CD4-positive, alpha-beta T cell treated with Interferon alpha-2 for 1 hour (primary cell): ENCODE data around the gene DNMT3A.
A peak's percentile ranks its signal among the peaks of the same experiment; 100 is the strongest.
"Not testable (repeated sequence)": the region's sequence is repeated elsewhere in the genome, so short reads cannot be mapped to it uniquely, and the experiment has no call there.

ENCODE experiments used
- DNase-seq, 2 donors: peaks; one replicate each; pipeline ENCODE4 v3.0.0-alpha.2; 2020 to 2022

DNMT3A gene

GRCh38 chr2:25280051-25280687 lies 61.6 kb downstream of the DNMT3A start:
- DNase-seq = no peak

- peak in 1 of 2 donors; percentile 68 for DNase-seq
Observed at GRCh38 chr2:25279091-25279651, 62.6 kb downstream of the DNMT3A start.

GRCh38 chr2:25276569-25277465 lies 64.9 kb downstream of the DNMT3A start:
- DNase-seq = peak; percentile 71 to 81

GRCh38 chr2:25275575-25275965 lies 66.2 kb downstream of the DNMT3A start:
- DNase-seq = no peak

GRCh38 chr2:25274868-25275574 lies 66.7 kb downstream of the DNMT3A start:
- DNase-seq = peak; percentile 66 to 75

GRCh38 chr2:25273985-25274535 lies 67.7 kb downstream of the DNMT3A start:
- peak in 1 of 2 donors; percentile 39 for DNase-seq

- not testable (repeated sequence) for DNase-seq
Observed at GRCh38 chr2:25272705-25273104, 69.0 kb downstream of the DNMT3A start.

- DNase-seq = no peak
Observed at GRCh38 chr2:25270061-25270460, 71.7 kb downstream of the DNMT3A start.

- no peak for DNase-seq
Observed at GRCh38 chr2:25269233-25269632, 72.5 kb downstream of the DNMT3A start.

GRCh38 chr2:25268139-25268538 lies 73.6 kb downstream of the DNMT3A start:
- DNase-seq = no peak

GRCh38 chr2:25266399-25266798 lies 75.3 kb downstream of the DNMT3A start:
- no peak for DNase-seq

- DNase-seq = peak; percentile 31 to 53
Observed at GRCh38 chr2:25265802-25266201, 75.9 kb downstream of the DNMT3A start.

- no peak for DNase-seq
Observed at GRCh38 chr2:25265001-25265400, 76.7 kb downstream of the DNMT3A start.

- no peak for DNase-seq
Observed at GRCh38 chr2:25262288-25262687, 79.4 kb downstream of the DNMT3A start.

- no peak for DNase-seq
Observed at GRCh38 chr2:25259737-25260124, 82.0 kb downstream of the DNMT3A start.

GRCh38 chr2:25258847-25259736 lies 82.6 kb downstream of the DNMT3A start:
- DNase-seq = no peak

GRCh38 chr2:25257931-25258846 lies 83.5 kb downstream of the DNMT3A start:
- no peak for DNase-seq

- DNase-seq = no peak
Observed at GRCh38 chr2:25257032-25257552, 84.6 kb downstream of the DNMT3A start.

GRCh38 chr2:25256488-25256875 lies 85.2 kb downstream of the DNMT3A start:
- DNase-seq = no peak

GRCh38 chr2:25255745-25256487 lies 85.8 kb downstream of the DNMT3A start:
- DNase-seq = no peak
